GM10248 (cell line): ENCODE results near the gene ETFBKMT.

ENCODE experiments used
- CTCF ChIA-PET: fragments of 300-600 bp; sonication (Branson Sonifier 250); formaldehyde crosslinking; extraction: SDS; loops from one replicate; lab custom pipeline; 2021; ENCODE audit warnings: antibody characterized with exemption; lab: Yijun Ruan, JAX
- POLR2A ChIA-PET: fragments of 350-650 bp; sonication (Branson Sonifier 250); formaldehyde crosslinking; extraction: SDS; loops from one replicate; lab custom pipeline; 2020; ENCODE audit warnings: antibody characterized with exemption; lab: Yijun Ruan, JAX
- DNase-seq: peaks from one replicate; pipeline ENCODE4 v3.0.0; 2012; ENCODE audit errors: extremely low spot score
- CTCF ChIP-seq: IDR thresholded peaks from 2 replicates; pipeline ENCODE4 v1.5.1; 2012; ENCODE audit warnings: mild to moderate bottlenecking, low read depth; ENCODE audit errors: extremely low read depth, missing control alignments, control extremely low read depth

The ETFBKMT gene

GRCh38 chr12:31722580-31722979 lies 63.1 kb downstream of the ETFBKMT start:
- ChIA-PET CTCF (interaction anchor here (0.9 to 4.0 kb wide), 2 partner anchors 8 to 589 kb away, joined by 3 to 14 read pairs; no protein-coding TSS in a partner anchor), POLR2A (no interaction called here)
- no peak for TF ChIP-seq CTCF
- DNase-seq = no peak
